ENCODE data around the gene EEA1.

- TF ChIP-seq CTCF (IDR thresholded peaks at IDR 0.05; ENCODE audit: low read length), result no peak
- TF ChIP-seq EZH2 (IDR thresholded peaks at IDR 0.05; ENCODE audit: borderline replicate concordance, low read length), result no peak
These were observed 166.3 kb downstream of the EEA1 start for GRCh38 chr12:92762773-92763172.
